WI38 (cell line): Measurements from ENCODE around the gene PROM1.

Experiments used
- H3K4me3 ChIP-seq: 2 replicates; pipeline ENCODE4 v1.5.1; 2011; ENCODE audit warnings: low read depth, mild to moderate bottlenecking, control low read depth, low read length
- TF ChIP-seq, protein P1 (sequence below): IDR thresholded peaks from 2 replicates; pipeline ENCODE4 v1.5.1; 2012; ENCODE audit warnings: low read depth, mild to moderate bottlenecking, control low read depth, low read length

PROM1 gene

DNA sequence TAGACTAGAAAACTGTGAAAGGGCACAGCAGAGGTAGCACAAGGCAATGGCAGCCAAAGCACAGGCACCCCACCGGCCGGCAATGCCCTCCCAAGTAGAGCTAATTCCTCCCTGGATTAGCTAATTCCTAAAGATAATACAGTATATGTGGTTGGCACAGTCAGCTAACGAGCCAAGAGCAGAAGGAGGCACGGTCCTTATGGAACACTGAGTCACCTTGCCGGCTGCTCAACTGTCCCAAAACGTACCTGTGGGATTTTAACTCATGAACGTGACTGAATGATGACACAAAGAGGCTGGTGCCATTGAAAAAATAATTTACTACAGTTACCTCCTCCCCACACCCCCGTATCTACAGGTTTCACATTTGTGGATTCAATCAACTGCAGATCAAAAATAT lies 136.1 kb downstream of the PROM1 start:
- TF ChIP-seq, protein P1, sequence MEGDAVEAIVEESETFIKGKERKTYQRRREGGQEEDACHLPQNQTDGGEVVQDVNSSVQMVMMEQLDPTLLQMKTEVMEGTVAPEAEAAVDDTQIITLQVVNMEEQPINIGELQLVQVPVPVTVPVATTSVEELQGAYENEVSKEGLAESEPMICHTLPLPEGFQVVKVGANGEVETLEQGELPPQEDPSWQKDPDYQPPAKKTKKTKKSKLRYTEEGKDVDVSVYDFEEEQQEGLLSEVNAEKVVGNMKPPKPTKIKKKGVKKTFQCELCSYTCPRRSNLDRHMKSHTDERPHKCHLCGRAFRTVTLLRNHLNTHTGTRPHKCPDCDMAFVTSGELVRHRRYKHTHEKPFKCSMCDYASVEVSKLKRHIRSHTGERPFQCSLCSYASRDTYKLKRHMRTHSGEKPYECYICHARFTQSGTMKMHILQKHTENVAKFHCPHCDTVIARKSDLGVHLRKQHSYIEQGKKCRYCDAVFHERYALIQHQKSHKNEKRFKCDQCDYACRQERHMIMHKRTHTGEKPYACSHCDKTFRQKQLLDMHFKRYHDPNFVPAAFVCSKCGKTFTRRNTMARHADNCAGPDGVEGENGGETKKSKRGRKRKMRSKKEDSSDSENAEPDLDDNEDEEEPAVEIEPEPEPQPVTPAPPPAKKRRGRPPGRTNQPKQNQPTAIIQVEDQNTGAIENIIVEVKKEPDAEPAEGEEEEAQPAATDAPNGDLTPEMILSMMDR: no peak

DNA sequence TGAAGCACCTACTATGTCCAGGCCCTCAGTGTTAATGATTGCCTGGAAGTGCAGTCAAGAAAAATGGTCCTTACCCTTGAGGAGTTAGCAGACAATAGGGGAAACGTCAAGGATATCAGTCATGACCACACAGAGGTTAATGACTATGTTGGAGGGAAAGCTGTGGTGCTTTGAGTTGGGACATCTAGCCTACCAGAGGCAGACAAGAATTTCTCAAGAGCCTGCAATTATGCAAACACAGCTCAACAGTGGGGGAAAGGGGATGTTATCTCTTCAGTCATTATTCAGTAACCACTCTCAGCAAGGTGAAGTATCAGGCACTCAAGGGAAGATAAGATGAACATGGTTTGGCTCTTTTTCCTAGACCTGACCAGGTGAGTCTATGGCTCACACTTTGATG lies 138.3 kb downstream of the PROM1 start:
- TF ChIP-seq, protein P1: no peak
- H3K4me3 ChIP-seq: no peak overlapping the region

More for the DNA sequence above, 136.1 kb downstream of the PROM1 start:
- no peak overlapping the region for H3K4me3 ChIP-seq

DNA sequence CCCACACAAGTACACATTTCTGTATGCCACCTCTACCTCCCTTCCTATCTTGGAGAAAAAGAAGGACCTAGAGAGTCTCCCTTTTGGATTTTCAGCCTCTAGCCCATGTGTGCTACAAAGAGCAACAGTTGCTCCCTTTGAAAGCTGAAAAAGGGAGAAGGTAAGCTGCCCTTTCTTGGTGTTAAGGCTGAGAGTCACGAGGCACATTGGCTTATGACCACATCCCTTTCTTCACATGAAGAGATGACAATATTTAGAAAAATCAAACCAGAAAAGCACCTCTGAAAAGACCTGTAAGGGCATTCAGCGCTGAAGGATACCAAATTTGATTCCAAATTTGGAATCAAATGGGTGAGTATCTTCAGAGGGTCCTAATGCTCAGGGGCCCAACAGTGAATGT lies 138.9 kb downstream of the PROM1 start:
- no peak overlapping the region for H3K4me3 ChIP-seq
- TF ChIP-seq, protein P1: no peak

DNA sequence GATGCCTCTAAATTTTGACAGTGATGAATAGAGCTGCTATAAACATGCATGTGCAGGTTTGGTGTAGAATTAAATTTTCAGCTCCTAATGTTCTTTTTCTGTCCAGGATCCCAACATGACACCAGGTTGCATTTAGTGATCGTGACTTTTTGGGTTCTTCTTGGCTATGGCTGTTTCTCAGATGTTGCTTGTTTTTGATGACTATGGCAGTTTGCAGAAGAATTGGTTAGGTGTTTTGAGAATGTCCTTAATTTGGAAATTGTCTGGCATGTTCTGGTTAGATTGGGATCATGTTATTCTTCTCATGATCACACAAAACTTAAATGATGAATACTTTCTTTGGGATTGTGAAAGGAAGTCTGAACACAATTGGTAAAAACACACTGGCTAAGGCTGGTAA lies 141.5 kb downstream of the PROM1 start:
- TF ChIP-seq, protein P1: no peak

DNA sequence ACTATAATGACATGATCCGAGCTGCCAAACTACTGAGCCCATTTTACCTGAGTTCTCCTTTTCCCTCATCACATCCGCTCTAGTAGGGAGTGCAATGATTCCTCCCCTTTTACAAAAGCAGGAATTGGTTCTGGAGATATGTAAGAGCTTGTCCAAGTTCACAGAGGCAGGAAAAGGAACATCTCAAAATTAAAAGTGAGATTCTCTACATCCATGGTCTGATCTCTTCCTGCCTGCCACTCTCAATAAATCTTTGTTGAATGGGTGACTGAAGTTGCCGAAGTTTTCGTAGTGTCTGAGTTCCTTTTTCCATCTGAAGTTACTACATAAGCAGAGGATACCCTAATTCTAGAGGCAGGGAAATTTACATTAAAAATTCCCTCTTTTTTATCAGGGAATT lies 145.2 kb downstream of the PROM1 start, which contains the start of gene FGFBP1:
TSS of gene FGFBP1 (minus strand) at position 101 of the 400 bp plus-strand sequence. CDS start 2,108 bp downstream, outside the sequence.
- TF ChIP-seq, protein P1: no peak
- H3K4me3 ChIP-seq: no peak within 1 kb of the TSS

More for the DNA sequence above, 141.5 kb downstream of the PROM1 start:
- no peak overlapping the region for H3K4me3 ChIP-seq

DNA sequence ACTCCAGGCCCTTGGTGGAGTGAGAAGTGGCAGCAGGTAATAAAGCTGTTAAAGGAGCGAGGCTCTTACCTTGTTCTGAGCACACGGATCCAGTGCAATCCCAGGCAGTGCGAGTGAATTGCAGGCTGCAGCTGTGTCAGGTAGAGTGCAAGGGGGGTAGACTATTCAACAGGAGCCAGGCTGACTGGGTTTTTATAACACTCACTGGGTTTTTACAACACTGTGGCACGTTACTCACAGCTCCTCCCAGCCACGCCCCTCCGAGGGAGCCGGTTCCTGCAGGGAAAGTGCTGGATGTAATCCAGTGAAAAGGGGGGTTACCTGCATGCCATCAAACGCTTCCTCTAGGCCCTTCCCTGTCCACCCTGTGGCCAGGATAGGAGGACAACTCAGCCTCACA lies 145.6 kb downstream of the PROM1 start:
- H3K4me3 ChIP-seq: no peak overlapping the region
- TF ChIP-seq, protein P1: no peak

DNA sequence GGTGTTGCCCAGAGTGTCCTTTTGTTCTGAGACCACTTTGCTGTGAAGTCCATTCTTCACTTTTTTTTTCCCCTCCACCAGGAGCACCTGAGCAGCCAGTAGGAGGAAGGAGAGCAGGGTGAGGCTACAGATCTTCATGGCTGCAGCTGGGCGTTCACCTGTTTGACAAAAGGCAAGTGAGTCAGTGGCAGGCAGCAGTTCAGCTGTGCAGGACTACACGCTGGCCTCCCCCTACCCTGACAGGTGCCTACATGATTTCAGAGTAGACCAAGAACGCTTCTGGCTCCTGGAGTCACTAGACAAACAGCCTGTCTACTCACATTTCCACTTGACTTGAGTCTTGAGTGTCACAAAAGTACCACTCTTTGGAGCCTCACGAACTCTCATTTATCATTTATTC lies 147.3 kb downstream of the PROM1 start:
- H3K4me3 ChIP-seq: no peak overlapping the region
- TF ChIP-seq, protein P1: no peak
